Spinal cord (tissue), 10 donors: Measurements from ENCODE around the gene RFPL1. TPM values are rescaled to one million over a fixed set of nuclear protein-coding genes. Genes with fewer than 3 reads are reported as not detected.

Experiments
- DNase-seq, 6 donors: peaks; one replicate each; pipeline versions ENCODE4 v3.0.0 to v3.0.0-alpha.2; 2013 to 2015; ENCODE audit warnings: low spot score in 6 of 6, low read depth in 4 of 6
- H3K27ac ChIP-seq: one replicate; pipeline ENCODE4 v1.5.1; 2013; ENCODE audit warnings: low read depth, low read length, control low read depth
- H3K27me3 ChIP-seq: one replicate; pipeline ENCODE4 v1.6.1; 2013; ENCODE audit warnings: low read length; ENCODE audit not compliant: control insufficient read depth, insufficient read depth
- H3K36me3 ChIP-seq: one replicate; pipeline ENCODE4 v1.6.1; 2013; ENCODE audit warnings: low read length; ENCODE audit not compliant: control insufficient read depth, insufficient read depth
- H3K4me1 ChIP-seq: one replicate; pipeline ENCODE4 v1.6.1; 2013; ENCODE audit warnings: low read length; ENCODE audit not compliant: control insufficient read depth, insufficient read depth
- H3K4me3 ChIP-seq: one replicate; pipeline ENCODE4 v1.5.1; 2013; ENCODE audit warnings: low read depth, low read length, control low read depth
- H3K9me3 ChIP-seq: one replicate; pipeline ENCODE4 v1.6.1; 2013; ENCODE audit warnings: low read length; ENCODE audit not compliant: control insufficient read depth, insufficient read depth
- WGBS: methylation state at CpG from one replicate; pipeline ENCODE4 v1.1.5; 2013; ENCODE audit warnings: missing lambda C conversion rate; ENCODE audit not compliant: insufficient coverage; 5-methylcytosine and 5-hydroxymethylcytosine counted together
- polyA plus RNA-seq, 2 donors: library from polyadenylated mRNA; unstranded; fragments of 120-200 nt; gene quantifications; one replicate each; pipeline ENCODE4 v1.2.1, GENCODE V29; 2013; ENCODE audit not compliant: insufficient read length in 2 of 2
- total RNA-seq, 2 donors: library from RNA; depleted of rRNA in 1 of 2; stranded (reverse); fragments of 120-200 nt in 1 of 2; fragments of >200 nt in 1 of 2; gene quantifications; one replicate each; pipeline versions ENCODE4 v1.2.3 to v1.2.4, GENCODE V29; 2013 to 2014
- donor health status: healthy.

Gene RFPL1
- total and polyA plus RNA-seq, 4 donors, result 1.9 to 6.3 TPM; not detected in 2

DNA sequence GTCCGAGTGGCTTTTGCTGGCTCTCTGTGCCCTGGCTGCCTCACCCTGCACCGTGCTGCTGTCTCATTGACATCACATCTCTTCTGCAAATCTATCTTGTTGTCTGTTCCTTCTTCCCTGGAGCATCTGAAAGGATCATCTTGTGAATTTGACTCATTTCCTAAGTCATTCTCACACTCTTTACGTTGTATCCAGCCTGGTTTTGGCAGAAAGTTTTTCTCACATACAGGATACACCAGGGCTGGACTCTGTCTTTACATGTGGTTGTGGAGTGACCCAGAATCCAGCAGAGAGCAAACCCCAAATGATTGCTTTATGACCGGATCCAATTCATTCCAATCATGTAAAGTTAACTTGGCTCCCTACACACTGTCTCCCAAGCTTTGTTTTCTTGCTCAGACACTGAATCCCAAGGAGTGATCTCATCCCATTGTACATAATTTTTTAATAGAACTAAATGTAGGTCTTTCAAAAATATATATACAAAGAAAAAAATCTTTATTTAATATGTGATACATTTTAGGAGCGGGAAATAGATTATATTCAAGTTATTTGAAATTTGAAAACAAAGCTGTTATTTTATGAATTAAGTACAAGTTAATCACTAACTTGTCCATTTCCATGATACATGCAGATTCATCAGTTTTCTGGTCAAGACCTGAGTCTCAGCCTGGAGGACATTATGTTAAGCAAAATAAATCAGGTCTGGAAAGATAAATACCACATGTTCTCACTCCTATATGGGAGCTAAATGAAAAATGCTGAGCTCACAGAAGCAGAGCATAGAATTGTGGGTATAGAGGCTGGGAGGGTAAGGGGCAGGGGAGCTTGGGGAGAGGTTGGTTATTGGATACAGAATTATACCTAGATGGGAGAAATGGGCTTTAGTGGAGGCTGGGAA, 2.9 kb upstream of the RFPL1 start:
- H3K27ac ChIP-seq, result no peak overlapping the region
- no peaks in the 10 kb centered on the region for H3K4me1 ChIP-seq
- no peak for DNase-seq
- H3K9me3 ChIP-seq, result no peaks in the 10 kb centered on the region
- WGBS, result 61% methylated on average over 2 of the region's 5 CpGs
- H3K36me3 ChIP-seq, result no peaks in the 10 kb centered on the region
- no peaks in the 10 kb centered on the region for H3K27me3 ChIP-seq
- H3K4me3 ChIP-seq, result no peak overlapping the region

GRCh38 chr22:29442976-29443375, 4.6 kb downstream of the RFPL1 start:
- no peaks in the 10 kb centered on the region for H3K9me3 ChIP-seq
- H3K4me1 ChIP-seq, result peaks cover 4% of the 10 kb centered on the region
- no peak overlapping the region for H3K4me3 ChIP-seq
- no peak overlapping the region for H3K27ac ChIP-seq
- no CpG with 5 or more reads among the region's 1 CpG for WGBS
- H3K36me3 ChIP-seq, result no peaks in the 10 kb centered on the region
- DNase-seq, result no peak
- H3K27me3 ChIP-seq, result no peaks in the 10 kb centered on the region

- peaks cover 3% of the 10 kb centered on the region for H3K36me3 ChIP-seq
- H3K27ac ChIP-seq, result no peak overlapping the region
- 50% methylated on average over 1 of the region's 6 CpGs for WGBS
- H3K4me1 ChIP-seq, result peaks cover 4% of the 10 kb centered on the region
- H3K9me3 ChIP-seq, result no peaks in the 10 kb centered on the region
- no peak for DNase-seq
- H3K27me3 ChIP-seq, result no peaks in the 10 kb centered on the region
- H3K4me3 ChIP-seq, result no peak overlapping the region
Observed at GRCh38 chr22:29443452-29443851, 5.1 kb downstream of the RFPL1 start.

GRCh38 chr22:29443861-29444792, 5.7 kb downstream of the RFPL1 start:
- 55% methylated on average over 11 of the region's 14 CpGs for WGBS
- Histone ChIP-seq H3K4me1 (peaks cover 4% of the 10 kb centered on the region), H3K9me3 (no peaks in the 10 kb centered on the region), H3K4me3 (no peak overlapping the region), H3K27me3 (no peaks in the 10 kb centered on the region), H3K27ac (no peak overlapping the region), H3K36me3 (peaks cover 7% of the 10 kb centered on the region)
- DNase-seq, result no peak

DNA sequence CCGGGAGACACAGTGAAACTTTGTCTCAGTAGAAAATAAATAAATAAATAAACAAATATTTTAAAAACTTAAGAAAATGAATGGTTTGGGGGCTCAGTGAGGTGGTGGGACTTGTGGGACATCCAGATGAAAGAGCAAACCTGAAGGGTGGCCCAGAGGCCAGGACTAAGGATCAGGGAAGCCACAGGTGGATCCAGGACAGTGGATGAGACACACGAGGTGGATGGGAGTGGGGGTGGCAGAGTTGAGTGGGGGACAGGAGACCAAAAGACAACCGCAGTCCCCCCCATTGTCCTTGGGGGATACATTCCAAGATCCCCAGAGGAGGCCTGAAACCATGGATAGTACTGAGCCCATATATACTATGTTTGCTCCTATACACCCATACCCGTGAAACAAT, 7.1 kb downstream of the RFPL1 start:
- H3K27me3 ChIP-seq, result no peaks in the 10 kb centered on the region
- DNase-seq, result no peak
- peaks cover 15% of the 10 kb centered on the region for H3K36me3 ChIP-seq
- no CpG with 5 or more reads among the region's 4 CpGs for WGBS
- H3K4me3 ChIP-seq, result no peak overlapping the region
- H3K4me1 ChIP-seq, result peaks cover 4% of the 10 kb centered on the region
- H3K27ac ChIP-seq, result no peak overlapping the region
- H3K9me3 ChIP-seq, result no peaks in the 10 kb centered on the region

- Histone ChIP-seq H3K4me1 (peaks cover 4% of the 10 kb centered on the region), H3K27ac (no peak overlapping the region), H3K36me3 (peaks cover 15% of the 10 kb centered on the region), H3K27me3 (no peaks in the 10 kb centered on the region), H3K9me3 (no peaks in the 10 kb centered on the region), H3K4me3 (no peak overlapping the region)
- DNase-seq, result no peak
- WGBS, result 94% methylated on average over 4 of the region's 5 CpGs
Observed at GRCh38 chr22:29447906-29448305, 9.5 kb downstream of the RFPL1 start.

GRCh38 chr22:29449296-29449875, 11.0 kb downstream of the RFPL1 start:
- Histone ChIP-seq H3K27ac (no peak overlapping the region), H3K27me3 (no peaks in the 10 kb centered on the region), H3K4me3 (no peak overlapping the region), H3K4me1 (peaks cover 8% of the 10 kb centered on the region), H3K9me3 (no peaks in the 10 kb centered on the region), H3K36me3 (peaks cover 18% of the 10 kb centered on the region)
- 94% methylated on average over 9 of the region's 11 CpGs for WGBS
- DNase-seq, result no peak

- no peak for DNase-seq
Observed at GRCh38 chr22:29450222-29450621, 11.8 kb downstream of the RFPL1 start.

GRCh38 chr22:29451863-29452262, 13.5 kb downstream of the RFPL1 start:
- no peak for DNase-seq
- Histone ChIP-seq H3K4me1 (peaks cover 16% of the 10 kb centered on the region), H3K9me3 (no peaks in the 10 kb centered on the region), H3K4me3 (no peak overlapping the region), H3K27ac (no peak overlapping the region), H3K27me3 (no peaks in the 10 kb centered on the region), H3K36me3 (peaks cover 29% of the 10 kb centered on the region)
- WGBS, result 97% methylated on average over 4 of the region's 4 CpGs

More at GRCh38 chr22:29450222-29450621, 11.8 kb downstream of the RFPL1 start:
- Histone ChIP-seq H3K4me3 (no peak overlapping the region), H3K9me3 (no peaks in the 10 kb centered on the region), H3K36me3 (peaks cover 20% of the 10 kb centered on the region), H3K4me1 (peaks cover 9% of the 10 kb centered on the region), H3K27ac (no peak overlapping the region), H3K27me3 (no peaks in the 10 kb centered on the region)
- 67% methylated on average over 5 of the region's 8 CpGs for WGBS
